ENCODE data around the gene ADGRL1.
A peak's percentile ranks its signal among the peaks of the same experiment; 100 is the strongest.
"Not testable (repeated sequence)": the region's sequence is repeated elsewhere in the genome, so short reads cannot be mapped to it uniquely, and the experiment has no call there.

The ADGRL1 gene

GRCh38 chr19:14205452-14206287, at the start of gene ADGRL1:
ADGRL1 (minus strand) TSS chr19:14206169; CDS start chr19:14183602, 22,567 bp downstream.
- peak; percentile 22 for DNase-seq

- not testable (repeated sequence) for DNase-seq
Measured at GRCh38 chr19:14255316-14255715, 49.3 kb upstream of the ADGRL1 start.

DNA sequence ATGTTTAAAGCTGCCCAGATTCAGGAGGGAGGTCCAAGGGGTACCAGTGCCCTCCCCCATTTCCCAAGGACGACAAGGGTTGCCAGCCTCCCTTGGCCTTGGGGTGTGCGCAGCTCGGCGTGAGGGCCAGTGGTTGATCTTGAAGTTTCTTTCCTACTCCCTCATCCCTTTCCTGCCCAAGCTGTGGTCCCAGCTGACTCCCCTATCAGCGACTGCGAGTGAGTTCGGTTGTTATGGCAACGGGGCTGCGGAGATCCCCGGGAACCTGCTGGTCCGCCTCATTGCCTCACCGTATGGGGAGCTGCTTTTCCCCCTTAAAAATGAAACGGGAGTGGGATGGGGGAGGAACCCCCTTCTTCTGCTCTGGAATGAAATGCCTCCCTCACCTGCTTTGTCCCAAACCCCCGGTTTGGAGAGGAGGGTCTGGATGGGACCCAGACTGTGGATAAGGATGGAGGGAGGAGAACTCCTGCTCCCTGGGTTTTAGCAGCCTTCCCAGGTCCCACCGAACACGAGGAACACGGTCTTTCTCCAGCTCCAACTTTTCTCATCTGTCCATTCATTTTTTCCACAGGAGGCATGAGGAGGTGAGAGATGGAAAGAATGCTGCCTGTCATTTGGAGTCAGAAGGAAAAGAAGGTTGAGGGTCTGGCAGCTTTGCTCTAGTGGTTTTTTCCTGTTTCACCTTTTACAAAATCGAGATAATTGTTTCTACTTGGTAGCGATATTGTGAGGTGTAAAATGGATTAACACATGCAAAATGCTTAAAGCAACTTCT, 48.0 kb upstream of the ADGRL1 start:
- peak; percentile 6 for DNase-seq

GRCh38 chr19:14252136-14252535, 46.2 kb upstream of the ADGRL1 start:
- not testable (repeated sequence) for DNase-seq

- DNase-seq, result no peak
Measured at GRCh38 chr19:14250870-14251269, 44.9 kb upstream of the ADGRL1 start.

- not testable (repeated sequence) for DNase-seq
Measured at GRCh38 chr19:14250315-14250714, 44.3 kb upstream of the ADGRL1 start.

GRCh38 chr19:14249891-14250290, 43.9 kb upstream of the ADGRL1 start:
- not testable (repeated sequence) for DNase-seq

GRCh38 chr19:14249012-14249754, 43.2 kb upstream of the ADGRL1 start:
- DNase-seq, result peak; percentile 25

GRCh38 chr19:14248578-14249011, 42.6 kb upstream of the ADGRL1 start:
- DNase-seq, result peak; percentile 49

GRCh38 chr19:14247548-14248471, 41.8 kb upstream of the ADGRL1 start:
- peak; percentile 7 for DNase-seq

GRCh38 chr19:14247205-14247547, 41.2 kb upstream of the ADGRL1 start:
- not testable (repeated sequence) for DNase-seq

DNA sequence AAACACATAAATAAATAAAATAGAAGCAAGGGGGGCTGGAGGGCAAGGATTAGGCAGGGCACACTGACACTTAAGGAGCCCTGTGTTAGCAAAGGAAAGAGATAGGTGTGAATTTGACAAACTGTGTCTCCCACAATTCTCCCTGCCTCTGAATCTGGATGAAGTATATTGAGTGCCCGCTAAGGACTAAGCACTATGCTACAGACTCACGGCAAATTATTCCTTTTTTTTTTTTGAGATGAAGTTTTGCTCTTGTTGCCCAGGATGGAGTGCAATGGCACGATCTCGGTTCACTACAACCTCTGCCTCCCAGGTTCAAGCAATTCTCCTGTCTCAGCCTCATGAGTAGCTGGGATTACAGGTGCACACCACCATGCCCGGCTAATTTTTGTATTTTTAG, 38.4 kb upstream of the ADGRL1 start:
- DNase-seq, result not testable (repeated sequence)

GRCh38 chr19:14243718-14244117, 37.7 kb upstream of the ADGRL1 start:
- DNase-seq, result not testable (repeated sequence)

- DNase-seq, result no peak
Measured at GRCh38 chr19:14237014-14237941, 31.3 kb upstream of the ADGRL1 start.

DNA sequence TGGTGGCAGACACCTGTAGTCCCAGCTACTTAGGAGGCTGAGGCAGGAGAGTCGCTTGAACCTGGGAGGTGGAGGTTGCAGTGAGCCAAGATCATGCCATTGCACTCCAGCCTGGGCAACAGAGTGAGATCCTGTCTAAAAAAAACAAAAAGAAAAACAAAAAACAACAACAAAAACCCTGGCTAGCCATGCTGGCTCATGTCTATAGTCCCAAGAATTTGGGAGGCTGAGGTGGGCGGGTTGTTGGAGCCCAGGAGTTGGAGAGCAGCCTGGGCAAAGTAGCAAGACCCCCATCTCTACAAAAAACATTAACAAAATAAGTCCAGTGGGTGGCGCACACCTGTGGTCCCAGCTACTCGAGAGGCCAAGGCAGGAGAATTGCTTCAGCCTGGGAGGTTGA, 27.0 kb upstream of the ADGRL1 start:
- not testable (repeated sequence) for DNase-seq

DNA sequence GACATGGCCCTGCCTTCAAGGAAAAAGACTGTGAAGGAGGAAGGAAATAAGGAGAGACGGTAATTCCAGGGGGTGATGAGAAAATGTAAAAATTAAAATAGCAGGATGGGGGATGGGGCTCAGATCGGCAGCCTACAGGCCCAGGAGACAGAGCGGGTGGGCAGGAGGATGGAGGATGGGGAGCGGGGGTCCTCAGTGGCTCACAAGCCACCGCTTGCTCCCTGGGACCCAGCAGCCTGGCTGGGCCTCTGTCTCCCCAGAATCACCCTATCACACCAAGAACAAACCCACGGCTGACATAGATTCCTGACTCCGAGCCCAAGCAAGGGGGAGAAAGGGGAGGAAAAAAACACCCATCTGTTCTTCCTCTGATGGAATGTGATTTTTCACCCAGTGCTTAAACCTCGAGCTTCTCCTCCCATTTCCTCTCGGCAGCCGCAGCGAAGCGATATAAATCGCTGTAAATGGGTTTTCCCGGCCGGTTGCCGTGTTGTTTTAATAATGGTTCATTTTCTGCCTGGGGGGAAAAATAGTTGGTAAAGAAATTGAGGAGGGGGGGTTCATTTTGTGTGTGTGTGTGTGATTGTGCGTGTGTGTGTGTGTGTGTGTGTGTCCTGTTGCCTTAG, 22.6 kb upstream of the ADGRL1 start:
- DNase-seq, result not testable (repeated sequence)

DNA sequence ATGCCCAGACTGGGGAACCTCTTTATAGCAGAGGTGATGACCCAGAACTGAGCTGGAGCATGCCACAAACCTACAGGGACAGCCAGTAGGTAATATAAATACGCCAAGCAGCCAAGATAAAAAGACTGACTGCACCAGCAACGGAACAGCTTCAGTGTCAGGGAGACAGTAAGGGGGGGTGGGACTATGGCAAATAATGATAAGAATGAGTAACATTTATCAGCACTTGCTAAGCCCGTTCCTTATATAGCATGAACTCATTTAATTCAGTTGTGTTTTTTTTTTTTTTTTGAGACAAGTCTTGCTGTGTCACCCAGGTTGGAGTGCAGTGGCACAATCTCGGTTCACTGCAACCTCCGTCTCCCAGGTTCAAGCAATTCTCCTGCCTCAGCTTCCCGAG, 20.5 kb upstream of the ADGRL1 start:
- DNase-seq, result not testable (repeated sequence)

GRCh38 chr19:14222886-14223285, 16.9 kb upstream of the ADGRL1 start:
- no peak for DNase-seq

- peak; percentile 78 for DNase-seq
Measured at GRCh38 chr19:14221345-14221744, 15.4 kb upstream of the ADGRL1 start.

GRCh38 chr19:14218620-14219330, 12.8 kb upstream of the ADGRL1 start:
- DNase-seq, result no peak
